ENCODE results near the gene SPPL2B. TPM values are rescaled to one million over a fixed set of nuclear protein-coding genes. Genes with fewer than 3 reads are reported as not detected.

Gene SPPL2B
- total and polyA plus RNA-seq, 4 donors = 9.5 to 34.6 (median 21.4) TPM

DNA sequence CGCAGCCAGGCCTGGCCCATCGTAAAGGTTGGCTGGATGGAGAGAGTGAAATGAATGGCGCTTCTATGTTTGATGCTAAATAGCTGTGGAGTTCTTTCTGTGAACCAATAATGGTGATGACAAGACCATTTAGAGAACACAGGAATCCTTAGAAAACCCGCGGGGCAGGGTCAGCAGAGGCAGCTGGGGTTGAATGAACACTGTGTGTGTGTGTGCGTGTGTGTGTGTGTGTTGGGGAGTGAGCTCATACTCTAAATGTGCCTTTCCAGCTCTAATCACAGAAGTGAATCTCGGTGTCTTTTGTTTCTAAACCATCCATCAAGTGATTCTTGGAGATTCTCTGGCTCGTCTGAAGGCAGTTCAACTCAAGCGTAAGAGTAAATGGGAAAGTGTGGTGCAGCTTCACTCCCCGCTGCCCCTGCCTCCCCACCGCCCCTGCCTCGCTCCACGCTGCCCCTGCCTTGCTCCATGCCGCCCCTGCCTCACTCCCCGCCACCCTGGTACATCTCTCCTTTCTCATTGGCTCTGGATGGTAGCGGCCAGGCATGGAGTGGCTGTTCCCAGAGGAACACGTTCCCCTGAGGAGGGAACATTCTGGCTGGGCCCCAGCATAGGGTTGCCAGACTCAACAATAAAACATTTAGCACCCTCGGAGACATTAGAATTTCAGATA is 52.8 kb downstream of the SPPL2B start:
- no peak overlapping the region for H3K9ac ChIP-seq (ENCODE audit: low read depth in 1 of 2, low read length in 2 of 2)
- H3K4me3 ChIP-seq (ENCODE audit: low read depth in 1 of 3, low read length in 3 of 3) = no peak overlapping the region
- TF ChIP-seq RXRA (IDR thresholded peaks at IDR 0.05) (no peak), GABPA (IDR thresholded peaks at IDR 0.05 in 1 of 2, conservative IDR thresholded peaks at IDR 0.05 in 1 of 2) (no peak), YY1 (IDR thresholded peaks at IDR 0.05) (no peak), FOXA1 (IDR thresholded peaks at IDR 0.05) (no peak), EGR1 (IDR thresholded peaks at IDR 0.05; ENCODE audit: low read depth in 2 of 2) (no peak), HNF4G (IDR thresholded peaks at IDR 0.05) (no peak), NR2F2 (IDR thresholded peaks at IDR 0.05) (no peak), SP1 (IDR thresholded peaks at IDR 0.05) (no peak)
- TF ChIP-seq, protein P1, sequence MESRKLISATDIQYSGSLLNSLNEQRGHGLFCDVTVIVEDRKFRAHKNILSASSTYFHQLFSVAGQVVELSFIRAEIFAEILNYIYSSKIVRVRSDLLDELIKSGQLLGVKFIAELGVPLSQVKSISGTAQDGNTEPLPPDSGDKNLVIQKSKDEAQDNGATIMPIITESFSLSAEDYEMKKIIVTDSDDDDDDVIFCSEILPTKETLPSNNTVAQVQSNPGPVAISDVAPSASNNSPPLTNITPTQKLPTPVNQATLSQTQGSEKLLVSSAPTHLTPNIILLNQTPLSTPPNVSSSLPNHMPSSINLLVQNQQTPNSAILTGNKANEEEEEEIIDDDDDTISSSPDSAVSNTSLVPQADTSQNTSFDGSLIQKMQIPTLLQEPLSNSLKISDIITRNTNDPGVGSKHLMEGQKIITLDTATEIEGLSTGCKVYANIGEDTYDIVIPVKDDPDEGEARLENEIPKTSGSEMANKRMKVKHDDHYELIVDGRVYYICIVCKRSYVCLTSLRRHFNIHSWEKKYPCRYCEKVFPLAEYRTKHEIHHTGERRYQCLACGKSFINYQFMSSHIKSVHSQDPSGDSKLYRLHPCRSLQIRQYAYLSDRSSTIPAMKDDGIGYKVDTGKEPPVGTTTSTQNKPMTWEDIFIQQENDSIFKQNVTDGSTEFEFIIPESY (IDR thresholded peaks at IDR 0.05) = no peak
- TF ChIP-seq, protein P2, sequence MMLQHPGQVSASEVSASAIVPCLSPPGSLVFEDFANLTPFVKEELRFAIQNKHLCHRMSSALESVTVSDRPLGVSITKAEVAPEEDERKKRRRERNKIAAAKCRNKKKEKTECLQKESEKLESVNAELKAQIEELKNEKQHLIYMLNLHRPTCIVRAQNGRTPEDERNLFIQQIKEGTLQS (IDR thresholded peaks at IDR 0.05) = no peak
- TF ChIP-seq, protein P3, sequence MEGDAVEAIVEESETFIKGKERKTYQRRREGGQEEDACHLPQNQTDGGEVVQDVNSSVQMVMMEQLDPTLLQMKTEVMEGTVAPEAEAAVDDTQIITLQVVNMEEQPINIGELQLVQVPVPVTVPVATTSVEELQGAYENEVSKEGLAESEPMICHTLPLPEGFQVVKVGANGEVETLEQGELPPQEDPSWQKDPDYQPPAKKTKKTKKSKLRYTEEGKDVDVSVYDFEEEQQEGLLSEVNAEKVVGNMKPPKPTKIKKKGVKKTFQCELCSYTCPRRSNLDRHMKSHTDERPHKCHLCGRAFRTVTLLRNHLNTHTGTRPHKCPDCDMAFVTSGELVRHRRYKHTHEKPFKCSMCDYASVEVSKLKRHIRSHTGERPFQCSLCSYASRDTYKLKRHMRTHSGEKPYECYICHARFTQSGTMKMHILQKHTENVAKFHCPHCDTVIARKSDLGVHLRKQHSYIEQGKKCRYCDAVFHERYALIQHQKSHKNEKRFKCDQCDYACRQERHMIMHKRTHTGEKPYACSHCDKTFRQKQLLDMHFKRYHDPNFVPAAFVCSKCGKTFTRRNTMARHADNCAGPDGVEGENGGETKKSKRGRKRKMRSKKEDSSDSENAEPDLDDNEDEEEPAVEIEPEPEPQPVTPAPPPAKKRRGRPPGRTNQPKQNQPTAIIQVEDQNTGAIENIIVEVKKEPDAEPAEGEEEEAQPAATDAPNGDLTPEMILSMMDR (IDR thresholded peaks at IDR 0.05; ENCODE audit: low read depth, low read length, missing input control) = no peak
- peaks cover 0 to 5% (median under 1%) of the 10 kb centered on the region in 4 donors for H3K9me3 ChIP-seq (ENCODE audit: control insufficient read depth in 4 of 4, low read length in 3 of 4)
- no peak overlapping the region for H3K27ac ChIP-seq (ENCODE audit: low read depth in 1 of 2, low read length in 2 of 2)
- no peaks in the 10 kb centered on the region for H3K36me3 ChIP-seq (ENCODE audit: control insufficient read depth in 4 of 4, insufficient read depth in 3 of 4, low read depth in 1 of 4, low read length in 3 of 4)
- H3K27me3 ChIP-seq (ENCODE audit: control insufficient read depth in 4 of 4, insufficient read depth in 4 of 4, low read length in 3 of 4) = no peaks in the 10 kb centered on the region
- 67% methylated on average over 18 of the region's 18 CpGs for WGBS
- no peaks in the 10 kb centered on the region for H3K4me1 ChIP-seq (ENCODE audit: control insufficient read depth in 4 of 4, insufficient read depth in 4 of 4, low read length in 3 of 4)
- no peak for DNase-seq (ENCODE audit: low spot score)

DNA sequence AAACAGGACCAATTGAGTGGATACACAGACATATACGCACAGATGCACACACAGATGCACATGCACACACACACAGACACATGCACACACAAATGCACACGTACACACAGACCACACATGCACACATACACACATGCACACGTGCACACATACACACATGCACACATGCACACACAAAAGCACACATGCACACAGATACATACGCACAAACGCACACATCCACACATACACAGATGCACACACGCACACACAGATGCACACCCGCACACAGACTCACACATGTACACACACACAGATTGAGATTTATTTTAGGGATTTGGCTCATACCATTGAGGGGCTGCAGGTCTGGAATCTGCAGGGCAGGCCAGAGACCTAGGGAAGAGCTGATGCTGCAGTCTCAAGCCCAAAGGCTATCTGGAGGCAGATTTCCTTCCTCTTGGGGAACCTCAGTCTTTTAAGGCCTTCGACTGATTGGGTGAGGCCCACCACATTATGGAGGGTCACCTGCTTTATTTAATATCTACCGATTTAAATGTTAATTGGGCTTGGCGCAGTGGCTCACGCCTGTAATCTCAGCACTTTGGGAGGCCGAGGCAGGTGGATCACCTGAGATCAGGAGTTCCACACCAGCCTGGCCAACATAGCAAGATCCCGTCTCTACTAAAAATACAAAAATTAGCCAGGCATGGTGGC is 54.2 kb downstream of the SPPL2B start:
- Histone ChIP-seq H3K9ac (ENCODE audit: low read depth in 1 of 2, low read length in 2 of 2) (no peak overlapping the region), H3K4me1 (ENCODE audit: control insufficient read depth in 4 of 4, insufficient read depth in 4 of 4, low read length in 3 of 4) (no peaks in the 10 kb centered on the region), H3K36me3 (ENCODE audit: control insufficient read depth in 4 of 4, insufficient read depth in 3 of 4, low read depth in 1 of 4, low read length in 3 of 4) (no peaks in the 10 kb centered on the region), H3K9me3 (ENCODE audit: control insufficient read depth in 4 of 4, low read length in 3 of 4) (peaks cover 0 to 5% (median under 1%) of the 10 kb centered on the region in 4 donors), H3K27ac (ENCODE audit: low read depth in 1 of 2, low read length in 2 of 2) (no peak overlapping the region), H3K27me3 (ENCODE audit: control insufficient read depth in 4 of 4, insufficient read depth in 4 of 4, low read length in 3 of 4) (no peaks in the 10 kb centered on the region), H3K4me3 (ENCODE audit: low read depth in 1 of 3, low read length in 3 of 3) (no peak overlapping the region)
- WGBS = 85% methylated on average over 13 of the region's 13 CpGs
- DNase-seq (ENCODE audit: low spot score) = no peak
- TF ChIP-seq, protein P3 (IDR thresholded peaks at IDR 0.05; ENCODE audit: low read depth, low read length, missing input control) = no peak
- TF ChIP-seq HNF4G (IDR thresholded peaks at IDR 0.05) = no peak
- TF ChIP-seq, protein P1 (IDR thresholded peaks at IDR 0.05) = no peak
- TF ChIP-seq FOXA1 (IDR thresholded peaks at IDR 0.05) = no peak
- no peak for TF ChIP-seq EGR1 (IDR thresholded peaks at IDR 0.05; ENCODE audit: low read depth in 2 of 2)
- TF ChIP-seq RXRA (IDR thresholded peaks at IDR 0.05) = no peak
- TF ChIP-seq, protein P4, sequence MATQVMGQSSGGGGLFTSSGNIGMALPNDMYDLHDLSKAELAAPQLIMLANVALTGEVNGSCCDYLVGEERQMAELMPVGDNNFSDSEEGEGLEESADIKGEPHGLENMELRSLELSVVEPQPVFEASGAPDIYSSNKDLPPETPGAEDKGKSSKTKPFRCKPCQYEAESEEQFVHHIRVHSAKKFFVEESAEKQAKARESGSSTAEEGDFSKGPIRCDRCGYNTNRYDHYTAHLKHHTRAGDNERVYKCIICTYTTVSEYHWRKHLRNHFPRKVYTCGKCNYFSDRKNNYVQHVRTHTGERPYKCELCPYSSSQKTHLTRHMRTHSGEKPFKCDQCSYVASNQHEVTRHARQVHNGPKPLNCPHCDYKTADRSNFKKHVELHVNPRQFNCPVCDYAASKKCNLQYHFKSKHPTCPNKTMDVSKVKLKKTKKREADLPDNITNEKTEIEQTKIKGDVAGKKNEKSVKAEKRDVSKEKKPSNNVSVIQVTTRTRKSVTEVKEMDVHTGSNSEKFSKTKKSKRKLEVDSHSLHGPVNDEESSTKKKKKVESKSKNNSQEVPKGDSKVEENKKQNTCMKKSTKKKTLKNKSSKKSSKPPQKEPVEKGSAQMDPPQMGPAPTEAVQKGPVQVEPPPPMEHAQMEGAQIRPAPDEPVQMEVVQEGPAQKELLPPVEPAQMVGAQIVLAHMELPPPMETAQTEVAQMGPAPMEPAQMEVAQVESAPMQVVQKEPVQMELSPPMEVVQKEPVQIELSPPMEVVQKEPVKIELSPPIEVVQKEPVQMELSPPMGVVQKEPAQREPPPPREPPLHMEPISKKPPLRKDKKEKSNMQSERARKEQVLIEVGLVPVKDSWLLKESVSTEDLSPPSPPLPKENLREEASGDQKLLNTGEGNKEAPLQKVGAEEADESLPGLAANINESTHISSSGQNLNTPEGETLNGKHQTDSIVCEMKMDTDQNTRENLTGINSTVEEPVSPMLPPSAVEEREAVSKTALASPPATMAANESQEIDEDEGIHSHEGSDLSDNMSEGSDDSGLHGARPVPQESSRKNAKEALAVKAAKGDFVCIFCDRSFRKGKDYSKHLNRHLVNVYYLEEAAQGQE (IDR thresholded peaks at IDR 0.05) = no peak
- TF ChIP-seq TAF1 (conservative IDR thresholded peaks at IDR 0.05) = no peak
- no peak for TF ChIP-seq HNF4A (conservative IDR thresholded peaks at IDR 0.05)
- TF ChIP-seq GABPA (IDR thresholded peaks at IDR 0.05 in 1 of 2, conservative IDR thresholded peaks at IDR 0.05 in 1 of 2) = no peak
- no peak for TF ChIP-seq SP1 (IDR thresholded peaks at IDR 0.05)
- TF ChIP-seq YY1 (IDR thresholded peaks at IDR 0.05) = no peak
- TF ChIP-seq RAD21 (IDR thresholded peaks at IDR 0.05) = no peak
- no peak for TF ChIP-seq FOXA2 (IDR thresholded peaks at IDR 0.05)
- TF ChIP-seq, protein P2 (IDR thresholded peaks at IDR 0.05) = no peak

Data from liver (tissue), 9 donors.